HepG2 (cell line): ENCODE results near the gene MARF1. TPM values are rescaled to one million over a fixed set of nuclear protein-coding genes. Genes with fewer than 3 reads are reported as not detected.

Experiments
- ASH2L ChIP-seq: fragments of 300-600, 200-600 bp; sonication (generic); IDR thresholded peaks from 2 replicates; pipeline ENCODE4 v1.7.0; 2017; ENCODE audit warnings: low read depth, mild to moderate bottlenecking, moderate library complexity, mixed read lengths, low read length; ENCODE audit not compliant: insufficient read length
- HNRNPLL ChIP-seq: fragments of 200-400 bp; formaldehyde crosslinking; IDR thresholded peaks from 2 replicates; pipeline ENCODE4 v1.6.1; 2017; ENCODE audit warnings: mild to moderate bottlenecking, low read depth, low read length; ENCODE audit not compliant: poor library complexity, severe bottlenecking
- KDM5A ChIP-seq: fragments of 200-600 bp; sonication (generic); IDR thresholded peaks from 2 replicates; pipeline ENCODE4 v1.7.0; 2018; ENCODE audit warnings: antibody characterized with exemption, mild to moderate bottlenecking, low read length, borderline replicate concordance
- MIER3 ChIP-seq: IDR thresholded peaks from 2 replicates; pipeline ENCODE4 v1.6.1; 2016; ENCODE audit warnings: missing compliant biosample characterization, borderline replicate concordance
- PTBP1 ChIP-seq: fragments of 200-400 bp; formaldehyde crosslinking; IDR thresholded peaks from 2 replicates; pipeline ENCODE4 v1.6.1; 2018; ENCODE audit warnings: low read length, low read depth; ENCODE audit not compliant: poor library complexity, severe bottlenecking
- XBP1 ChIP-seq: sonication (generic); formaldehyde crosslinking; IDR thresholded peaks from 2 replicates; pipeline ENCODE4 v1.5.0; 2020; ENCODE audit warnings: missing genetic modification reagents
- ZFP36L2 ChIP-seq: sonication (generic); formaldehyde crosslinking; IDR thresholded peaks from 2 replicates; pipeline ENCODE4 v1.4.0; 2020; ENCODE audit warnings: missing genetic modification reagents
- ZNF234 ChIP-seq: sonication (generic); formaldehyde crosslinking; conservative IDR thresholded peaks from 2 replicates; pipeline ENCODE4 v1.5.1; 2020; ENCODE audit warnings: mild to moderate bottlenecking, missing genetic modification reagents
- ZNF615 ChIP-seq: sonication (generic); formaldehyde crosslinking; IDR thresholded peaks from 2 replicates; pipeline ENCODE4 v1.5.0; 2020; ENCODE audit warnings: mild to moderate bottlenecking, missing genetic modification reagents, borderline replicate concordance
- ZNF629 ChIP-seq: sonication (generic); formaldehyde crosslinking; conservative IDR thresholded peaks from 2 replicates; pipeline ENCODE4 v1.5.0; 2020; ENCODE audit warnings: missing genetic modification reagents
- ZNF766 ChIP-seq: sonication (generic); formaldehyde crosslinking; IDR thresholded peaks from 2 replicates; pipeline ENCODE4 v1.5.0; 2020; ENCODE audit warnings: missing genetic modification reagents, borderline replicate concordance
- ZNF772 ChIP-seq: sonication (generic); formaldehyde crosslinking; IDR thresholded peaks from 2 replicates; pipeline ENCODE4 v1.5.0; 2020; ENCODE audit warnings: mild to moderate bottlenecking, missing genetic modification reagents
- ZNF773 ChIP-seq: sonication (generic); formaldehyde crosslinking; IDR thresholded peaks from 2 replicates; pipeline ENCODE4 v1.4.0; 2020; ENCODE audit warnings: missing genetic modification reagents, borderline replicate concordance
- ZZZ3 ChIP-seq: sonication (generic); formaldehyde crosslinking; IDR thresholded peaks from 2 replicates; pipeline ENCODE4 v1.4.0; 2020; ENCODE audit warnings: missing genetic modification reagents, mild to moderate bottlenecking, borderline replicate concordance
- polyA plus RNA-seq, 8 experiments: library from polyadenylated mRNA; depleted of rRNA in 3 of 8; stranded (reverse) in 7 of 8; unstranded in 1 of 8; fragments of >200 nt; fragmentation: Illumina TruSeq in 4 of 8; extraction: Trizol in 4 of 8; gene quantifications; 2 replicates each; pipeline versions ENCODE4 v1.2.1 to v1.2.3, GENCODE V29; 2011 to 2016; ENCODE audit warnings: low read depth in 4 of 8, missing spikeins in 1 of 8, mixed read lengths in 1 of 8; ENCODE audit not compliant: insufficient read depth in 1 of 8
- total RNA-seq, 5 experiments: library from RNA; depleted of rRNA; stranded (reverse); fragments of >200 nt; fragmentation: Illumina TruSeq; extraction: Trizol; gene quantifications; 2 replicates each; pipeline ENCODE4 v1.2.3, GENCODE V29; 2016; ENCODE audit warnings: low read depth in 1 of 5
- TF ChIP-seq, protein P1 (sequence below): sonication (generic); formaldehyde crosslinking; IDR thresholded peaks from 2 replicates; pipeline ENCODE4 v1.4.0; 2020; ENCODE audit warnings: mild to moderate bottlenecking, missing genetic modification reagents
- TF ChIP-seq, protein P2 (sequence below): sonication (generic); formaldehyde crosslinking; IDR thresholded peaks from 2 replicates; pipeline ENCODE4 v1.9.0; 2022; ENCODE audit warnings: missing genetic modification reagents, mild to moderate bottlenecking, borderline replicate concordance
- TF ChIP-seq, protein P3 (sequence below): sonication (generic); formaldehyde crosslinking; IDR thresholded peaks from 2 replicates; pipeline ENCODE4 v1.8.0; 2022; ENCODE audit warnings: missing genetic modification reagents, mild to moderate bottlenecking, moderate library complexity, borderline replicate concordance
- TF ChIP-seq, protein P4 (sequence below): sonication (generic); formaldehyde crosslinking; IDR thresholded peaks from 2 replicates; pipeline ENCODE4 v1.4.0; 2020; ENCODE audit warnings: mild to moderate bottlenecking, missing genetic modification reagents
- TF ChIP-seq, protein P5 (sequence below): sonication (generic); formaldehyde crosslinking; IDR thresholded peaks from 2 replicates; pipeline ENCODE4 v1.5.0; 2020; ENCODE audit warnings: missing genetic modification reagents

Gene MARF1
- total and polyA plus RNA-seq, 2 of the 13 experiments (the other 11 are each of a cell fraction or from before 2014, with no cell fraction given), result 8.7 to 20.7 TPM

DNA sequence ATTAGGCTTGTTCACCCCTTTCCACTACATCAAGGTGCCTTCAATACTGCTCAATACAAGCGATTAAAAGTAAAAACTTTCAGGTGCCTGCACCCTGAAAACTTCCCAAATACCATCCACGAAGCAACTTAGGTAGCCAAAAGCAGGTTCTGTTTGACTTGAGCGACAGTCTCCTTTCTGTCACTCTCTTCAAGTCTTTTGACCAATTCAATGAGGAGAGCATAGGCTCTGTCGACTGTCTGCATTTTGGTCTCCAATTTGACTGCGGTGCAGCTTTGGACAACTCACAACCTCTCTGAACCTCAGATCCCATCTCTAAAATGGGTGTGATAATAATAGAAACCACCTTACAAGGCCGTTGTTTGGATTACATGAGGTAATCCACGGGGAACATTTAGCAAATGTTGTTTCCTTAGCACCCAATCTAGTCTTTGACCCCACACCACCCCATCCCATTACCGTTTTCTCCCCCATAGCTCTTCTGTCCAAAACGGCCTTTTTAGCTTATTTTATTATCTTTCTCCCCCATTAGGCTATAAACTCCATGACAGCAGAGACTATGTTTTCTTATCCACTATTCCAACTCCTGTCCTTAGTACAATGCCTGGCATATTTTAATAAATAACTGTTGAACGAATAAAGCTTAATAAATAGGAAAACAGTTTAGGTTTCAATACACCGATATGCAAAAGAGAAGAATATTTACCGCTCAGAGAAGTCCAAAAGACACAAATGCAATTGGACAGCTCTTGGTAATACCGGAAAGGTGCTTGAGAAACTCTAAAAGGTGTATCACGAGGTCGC, 999 bp downstream of the MARF1 start (continued):
- TF ChIP-seq MIER3 (CRISPR knock-in tag), result peak; percentile 16; the same call in 1 of the 2 replicates
- no peak for TF ChIP-seq ZNF766
- TF ChIP-seq ASH2L, result peak; percentile 46
- peak; percentile 75; the same call in 1 of the 2 replicates for TF ChIP-seq ZNF772 (CRISPR knock-in tag)
- TF ChIP-seq, protein P1, sequence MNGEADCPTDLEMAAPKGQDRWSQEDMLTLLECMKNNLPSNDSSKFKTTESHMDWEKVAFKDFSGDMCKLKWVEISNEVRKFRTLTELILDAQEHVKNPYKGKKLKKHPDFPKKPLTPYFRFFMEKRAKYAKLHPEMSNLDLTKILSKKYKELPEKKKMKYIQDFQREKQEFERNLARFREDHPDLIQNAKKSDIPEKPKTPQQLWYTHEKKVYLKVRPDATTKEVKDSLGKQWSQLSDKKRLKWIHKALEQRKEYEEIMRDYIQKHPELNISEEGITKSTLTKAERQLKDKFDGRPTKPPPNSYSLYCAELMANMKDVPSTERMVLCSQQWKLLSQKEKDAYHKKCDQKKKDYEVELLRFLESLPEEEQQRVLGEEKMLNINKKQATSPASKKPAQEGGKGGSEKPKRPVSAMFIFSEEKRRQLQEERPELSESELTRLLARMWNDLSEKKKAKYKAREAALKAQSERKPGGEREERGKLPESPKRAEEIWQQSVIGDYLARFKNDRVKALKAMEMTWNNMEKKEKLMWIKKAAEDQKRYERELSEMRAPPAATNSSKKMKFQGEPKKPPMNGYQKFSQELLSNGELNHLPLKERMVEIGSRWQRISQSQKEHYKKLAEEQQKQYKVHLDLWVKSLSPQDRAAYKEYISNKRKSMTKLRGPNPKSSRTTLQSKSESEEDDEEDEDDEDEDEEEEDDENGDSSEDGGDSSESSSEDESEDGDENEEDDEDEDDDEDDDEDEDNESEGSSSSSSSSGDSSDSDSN (CRISPR knock-in tag), result peak; percentile 14; the same call in 1 of the 2 replicates
- TF ChIP-seq, protein P2, sequence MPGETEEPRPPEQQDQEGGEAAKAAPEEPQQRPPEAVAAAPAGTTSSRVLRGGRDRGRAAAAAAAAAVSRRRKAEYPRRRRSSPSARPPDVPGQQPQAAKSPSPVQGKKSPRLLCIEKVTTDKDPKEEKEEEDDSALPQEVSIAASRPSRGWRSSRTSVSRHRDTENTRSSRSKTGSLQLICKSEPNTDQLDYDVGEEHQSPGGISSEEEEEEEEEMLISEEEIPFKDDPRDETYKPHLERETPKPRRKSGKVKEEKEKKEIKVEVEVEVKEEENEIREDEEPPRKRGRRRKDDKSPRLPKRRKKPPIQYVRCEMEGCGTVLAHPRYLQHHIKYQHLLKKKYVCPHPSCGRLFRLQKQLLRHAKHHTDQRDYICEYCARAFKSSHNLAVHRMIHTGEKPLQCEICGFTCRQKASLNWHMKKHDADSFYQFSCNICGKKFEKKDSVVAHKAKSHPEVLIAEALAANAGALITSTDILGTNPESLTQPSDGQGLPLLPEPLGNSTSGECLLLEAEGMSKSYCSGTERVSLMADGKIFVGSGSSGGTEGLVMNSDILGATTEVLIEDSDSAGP (CRISPR knock-in tag), result no peak
- peak; percentile 84; the same call in 1 of the 2 replicates for TF ChIP-seq ZNF615 (CRISPR knock-in tag)
- no peak for TF ChIP-seq ZNF773 (CRISPR knock-in tag)
- no peak for TF ChIP-seq ZZZ3 (CRISPR knock-in tag)
- TF ChIP-seq HNRNPLL, result no peak
- no peak for TF ChIP-seq ZNF234 (CRISPR knock-in tag)
- TF ChIP-seq, protein P3, sequence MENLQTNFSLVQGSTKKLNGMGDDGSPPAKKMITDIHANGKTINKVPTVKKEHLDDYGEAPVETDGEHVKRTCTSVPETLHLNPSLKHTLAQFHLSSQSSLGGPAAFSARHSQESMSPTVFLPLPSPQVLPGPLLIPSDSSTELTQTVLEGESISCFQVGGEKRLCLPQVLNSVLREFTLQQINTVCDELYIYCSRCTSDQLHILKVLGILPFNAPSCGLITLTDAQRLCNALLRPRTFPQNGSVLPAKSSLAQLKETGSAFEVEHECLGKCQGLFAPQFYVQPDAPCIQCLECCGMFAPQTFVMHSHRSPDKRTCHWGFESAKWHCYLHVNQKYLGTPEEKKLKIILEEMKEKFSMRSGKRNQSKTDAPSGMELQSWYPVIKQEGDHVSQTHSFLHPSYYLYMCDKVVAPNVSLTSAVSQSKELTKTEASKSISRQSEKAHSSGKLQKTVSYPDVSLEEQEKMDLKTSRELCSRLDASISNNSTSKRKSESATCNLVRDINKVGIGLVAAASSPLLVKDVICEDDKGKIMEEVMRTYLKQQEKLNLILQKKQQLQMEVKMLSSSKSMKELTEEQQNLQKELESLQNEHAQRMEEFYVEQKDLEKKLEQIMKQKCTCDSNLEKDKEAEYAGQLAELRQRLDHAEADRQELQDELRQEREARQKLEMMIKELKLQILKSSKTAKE (CRISPR knock-in tag), result no peak
- no peak for TF ChIP-seq PTBP1
- TF ChIP-seq, protein P4, sequence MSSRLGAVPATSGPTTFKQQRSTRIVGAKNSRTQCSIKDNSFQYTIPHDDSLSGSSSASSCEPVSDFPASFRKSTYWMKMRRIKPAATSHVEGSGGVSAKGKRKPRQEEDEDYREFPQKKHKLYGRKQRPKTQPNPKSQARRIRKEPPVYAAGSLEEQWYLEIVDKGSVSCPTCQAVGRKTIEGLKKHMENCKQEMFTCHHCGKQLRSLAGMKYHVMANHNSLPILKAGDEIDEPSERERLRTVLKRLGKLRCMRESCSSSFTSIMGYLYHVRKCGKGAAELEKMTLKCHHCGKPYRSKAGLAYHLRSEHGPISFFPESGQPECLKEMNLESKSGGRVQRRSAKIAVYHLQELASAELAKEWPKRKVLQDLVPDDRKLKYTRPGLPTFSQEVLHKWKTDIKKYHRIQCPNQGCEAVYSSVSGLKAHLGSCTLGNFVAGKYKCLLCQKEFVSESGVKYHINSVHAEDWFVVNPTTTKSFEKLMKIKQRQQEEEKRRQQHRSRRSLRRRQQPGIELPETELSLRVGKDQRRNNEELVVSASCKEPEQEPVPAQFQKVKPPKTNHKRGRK (CRISPR knock-in tag), result no peak
- TF ChIP-seq KDM5A, result peak; percentile 20; the same call in 1 of the 2 replicates
- peak; percentile 99 for TF ChIP-seq ZNF629 (CRISPR knock-in tag)
- no peak for TF ChIP-seq XBP1 (CRISPR knock-in tag)
- 0 out of 2 replicates have a peak, but pooled peaks have one; percentile 2 for TF ChIP-seq ZFP36L2 (CRISPR knock-in tag)
- TF ChIP-seq, protein P5, sequence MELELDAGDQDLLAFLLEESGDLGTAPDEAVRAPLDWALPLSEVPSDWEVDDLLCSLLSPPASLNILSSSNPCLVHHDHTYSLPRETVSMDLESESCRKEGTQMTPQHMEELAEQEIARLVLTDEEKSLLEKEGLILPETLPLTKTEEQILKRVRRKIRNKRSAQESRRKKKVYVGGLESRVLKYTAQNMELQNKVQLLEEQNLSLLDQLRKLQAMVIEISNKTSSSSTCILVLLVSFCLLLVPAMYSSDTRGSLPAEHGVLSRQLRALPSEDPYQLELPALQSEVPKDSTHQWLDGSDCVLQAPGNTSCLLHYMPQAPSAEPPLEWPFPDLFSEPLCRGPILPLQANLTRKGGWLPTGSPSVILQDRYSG (CRISPR knock-in tag), result peak; percentile 5; the same call in 1 of the 2 replicates
